Measurements from ENCODE around the gene AADAT.
"Not testable (repeated sequence)": the region's sequence is repeated elsewhere in the genome, so short reads cannot be mapped to it uniquely, and the experiment has no call there.

Gene AADAT

GRCh38 chr4:170090352-170091052 is 746 bp upstream of the AADAT start:
- ATAC-seq (no peak), DNase-seq (no peak)

- ATAC-seq (no peak), DNase-seq (peak; percentile 5)
These were observed 485 bp downstream of the AADAT start for GRCh38 chr4:170089274-170089667.

GRCh38 chr4:170088716-170089115 is 1.0 kb downstream of the AADAT start:
- DNase-seq: no peak
- ATAC-seq: no peak

- ATAC-seq (no peak), DNase-seq (no peak)
These were observed 2.5 kb downstream of the AADAT start for GRCh38 chr4:170087163-170087700.

GRCh38 chr4:170083541-170083940 is 6.2 kb downstream of the AADAT start:
- no peak for ATAC-seq
- DNase-seq: no peak

GRCh38 chr4:170080496-170080895 is 9.3 kb downstream of the AADAT start:
- ATAC-seq: no peak
- DNase-seq: no peak

GRCh38 chr4:170079981-170080380 is 9.8 kb downstream of the AADAT start:
- ATAC-seq: no peak
- DNase-seq: no peak

- no peak for ATAC-seq
These were observed 18.6 kb downstream of the AADAT start for GRCh38 chr4:170071196-170071595.

GRCh38 chr4:170068438-170069128 is 21.2 kb downstream of the AADAT start:
- DNase-seq: no peak

More at GRCh38 chr4:170071196-170071595, 18.6 kb downstream of the AADAT start:
- no peak for DNase-seq

GRCh38 chr4:170059421-170059820 is 30.3 kb downstream of the AADAT start:
- DNase-seq (no peak), ATAC-seq (no peak)

More at GRCh38 chr4:170068438-170069128, 21.2 kb downstream of the AADAT start:
- no peak for ATAC-seq

- DNase-seq: no peak
- ATAC-seq: no peak
These were observed 30.9 kb downstream of the AADAT start for GRCh38 chr4:170058826-170059225.

GRCh38 chr4:170057866-170058265 is 31.9 kb downstream of the AADAT start:
- DNase-seq: no peak
- ATAC-seq: no peak

- DNase-seq (no peak), ATAC-seq (no peak)
These were observed 36.8 kb downstream of the AADAT start for GRCh38 chr4:170052919-170053318.

GRCh38 chr4:170051402-170051801 is 38.4 kb downstream of the AADAT start:
- DNase-seq (no peak), ATAC-seq (no peak)

GRCh38 chr4:170049766-170050165 is 40.0 kb downstream of the AADAT start:
- DNase-seq (no peak), ATAC-seq (no peak)

- DNase-seq (peak; percentile 48), ATAC-seq (no peak)
These were observed 41.9 kb downstream of the AADAT start for GRCh38 chr4:170047771-170048354.

- not testable (repeated sequence) for DNase-seq, ATAC-seq
These were observed 43.6 kb downstream of the AADAT start for GRCh38 chr4:170046156-170046555.

- ATAC-seq: peak; percentile 32
These were observed 49.6 kb downstream of the AADAT start for GRCh38 chr4:170040031-170040680.

GRCh38 chr4:170038769-170039168 is 51.0 kb downstream of the AADAT start:
- ATAC-seq: no peak

More at GRCh38 chr4:170040031-170040680, 49.6 kb downstream of the AADAT start:
- DNase-seq: no peak

GRCh38 chr4:170038232-170038631 is 51.5 kb downstream of the AADAT start:
- no peak for ATAC-seq

More at GRCh38 chr4:170038769-170039168, 51.0 kb downstream of the AADAT start:
- DNase-seq: no peak

GRCh38 chr4:170037481-170037880 is 52.3 kb downstream of the AADAT start:
- ATAC-seq: no peak
- no peak for DNase-seq

More at GRCh38 chr4:170038232-170038631, 51.5 kb downstream of the AADAT start:
- DNase-seq: no peak

- DNase-seq (no peak), ATAC-seq (no peak)
These were observed 53.9 kb downstream of the AADAT start for GRCh38 chr4:170035845-170036244.

Measured in stimulated activated naive CD8-positive, alpha-beta T cell treated with anti-CD3 and anti-CD28 coated beads, Interleukin-15, Interleukin-2, amounts not matched to agents 100 U/mL and 50 U/mL, for 24 hours (primary cell).